GM12873 (cell line): ENCODE results near the gene SLC8A3.

Experiments
- CTCF ChIP-seq: IDR thresholded peaks from 2 replicates; pipeline ENCODE4 v1.5.1; 2012; ENCODE audit warnings: low read depth, mild to moderate bottlenecking, moderate library complexity, low read length, control low read depth; ENCODE audit not compliant: insufficient read depth; ENCODE audit errors: missing control alignments

SLC8A3 gene

GRCh38 chr14:70032447-70032846 lies 156.3 kb downstream of the SLC8A3 start:
- TF ChIP-seq CTCF: no peak

DNA sequence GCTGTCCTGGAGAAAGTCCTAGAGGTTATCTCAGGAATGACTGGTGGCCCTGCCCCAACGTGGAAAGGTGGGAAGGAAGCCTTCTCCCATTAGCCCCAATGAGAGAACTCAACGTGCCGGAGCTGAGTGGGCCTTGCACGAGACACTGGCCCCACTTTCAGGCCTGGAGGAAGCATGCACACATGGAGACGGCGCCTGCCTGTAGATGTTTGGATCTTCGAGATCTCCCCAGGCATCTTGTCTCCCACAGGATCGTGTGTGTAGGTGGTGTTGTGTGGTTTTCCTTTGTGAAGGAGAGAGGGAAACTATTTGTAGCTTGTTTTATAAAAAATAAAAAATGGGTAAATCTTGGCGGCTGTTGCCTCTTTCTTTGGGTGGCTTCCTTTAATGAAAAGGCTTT lies 156.7 kb downstream of the SLC8A3 start:
- no peak for TF ChIP-seq CTCF

DNA sequence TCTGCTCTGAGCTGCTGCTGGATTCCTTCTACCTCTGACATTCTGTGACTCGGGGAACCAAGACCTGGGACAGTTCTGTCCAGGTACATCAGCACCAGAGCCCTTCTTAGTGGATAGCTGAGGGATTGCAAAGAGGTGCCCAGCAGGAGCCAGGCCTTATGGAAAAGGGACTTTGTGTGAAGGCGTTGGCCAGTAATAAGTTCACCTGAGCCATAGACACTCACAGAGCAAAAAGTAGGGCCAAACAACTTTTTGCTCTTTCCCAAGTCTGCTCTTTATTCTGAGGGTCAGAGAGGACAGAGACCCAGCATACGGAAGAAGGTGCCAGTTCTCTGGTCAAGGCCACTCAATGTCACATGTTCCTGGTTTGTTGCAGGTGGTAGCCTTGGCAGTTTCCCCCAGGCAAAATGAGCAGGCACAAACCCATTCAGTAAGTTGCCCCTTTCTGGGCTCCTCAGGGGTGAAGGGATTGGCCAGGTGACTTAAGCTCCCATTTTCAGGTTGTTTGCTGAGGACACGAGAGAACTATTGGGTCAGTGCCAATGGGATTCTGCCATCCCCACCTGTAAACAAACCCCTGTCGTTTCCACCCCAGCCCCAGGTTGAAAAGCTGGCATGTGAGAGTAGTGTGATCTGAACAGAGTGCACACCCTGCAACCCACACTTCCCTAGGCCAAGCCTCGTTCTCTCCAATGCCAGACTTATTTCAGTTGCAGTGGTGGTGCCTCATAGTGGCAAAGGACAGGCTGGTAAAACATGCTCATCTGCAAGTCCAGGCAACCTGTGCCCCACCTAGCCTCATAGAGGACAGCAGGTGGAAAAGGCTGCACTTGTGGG lies 159.2 kb downstream of the SLC8A3 start:
- no peak for TF ChIP-seq CTCF

GRCh38 chr14:70027785-70028428 lies 160.8 kb downstream of the SLC8A3 start:
- peak; percentile 97 for TF ChIP-seq CTCF

DNA sequence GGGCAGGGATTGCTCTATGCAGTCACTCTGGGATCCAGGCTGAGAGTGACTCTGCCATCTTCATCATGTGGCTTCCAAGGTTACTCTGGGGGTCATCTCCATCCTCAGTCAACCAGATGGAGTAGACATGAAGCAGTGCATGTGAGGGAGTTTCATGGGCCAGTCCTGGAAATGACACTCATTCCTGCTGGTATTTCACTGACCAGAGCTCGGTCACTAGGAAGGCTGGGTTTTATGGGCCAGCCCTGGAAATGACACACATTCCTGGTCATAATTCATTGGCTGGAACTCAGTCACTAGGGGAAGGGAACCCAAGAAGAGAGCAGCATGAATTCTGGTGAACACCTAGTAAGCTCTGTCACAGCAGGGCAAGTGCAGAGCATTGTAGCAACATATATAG lies 164.9 kb downstream of the SLC8A3 start:
- no peak for TF ChIP-seq CTCF

- TF ChIP-seq CTCF: no peak
Observed at GRCh38 chr14:70022771-70023445, 165.8 kb downstream of the SLC8A3 start.
